Osteocyte (in vitro differentiated cells): ENCODE measurements around the gene PTPRM. TPM values are rescaled to one million over a fixed set of nuclear protein-coding genes. Genes with fewer than 3 reads are reported as not detected.

Experiments
- DNase-seq: peaks from one replicate; pipeline ENCODE4 v3.0.0; 2021; ENCODE audit warnings: mixed read lengths; ENCODE audit not compliant: unreplicated experiment; ENCODE audit errors: extremely low spot score
- H3K27ac Mint-ChIP-seq: one replicate; pipeline ENCODE4 v1.8.0; 2021; ENCODE audit warnings: mild to moderate bottlenecking, mixed read lengths; ENCODE audit not compliant: unreplicated experiment
- H3K27me3 Mint-ChIP-seq: one replicate; pipeline ENCODE4 v1.8.0; 2021; ENCODE audit warnings: mixed read lengths; ENCODE audit not compliant: unreplicated experiment
- H3K36me3 Mint-ChIP-seq: one replicate; pipeline ENCODE4 v1.8.0; 2021; ENCODE audit warnings: mixed read lengths; ENCODE audit not compliant: unreplicated experiment
- H3K4me1 Mint-ChIP-seq: one replicate; pipeline ENCODE4 v1.8.0; 2021; ENCODE audit warnings: mixed read lengths; ENCODE audit not compliant: unreplicated experiment
- H3K4me3 Mint-ChIP-seq: one replicate; pipeline ENCODE4 v1.8.0; 2021; ENCODE audit warnings: mild to moderate bottlenecking, moderate library complexity, mixed read lengths; ENCODE audit not compliant: unreplicated experiment
- H3K9me3 Mint-ChIP-seq: one replicate; pipeline ENCODE4 v1.8.0; 2021; ENCODE audit warnings: mixed read lengths; ENCODE audit not compliant: unreplicated experiment
- CTCF ChIP-seq: fragments of 200-600 bp; sonication (generic); IDR thresholded peaks from 2 replicates; pipeline ENCODE4 v1.5.0; 2021; ENCODE audit warnings: antibody characterized with exemption, mild to moderate bottlenecking, moderate library complexity
- total RNA-seq: library from RNA; stranded (reverse); gene quantifications from 2 replicates; pipeline ENCODE4 v1.2.1, GENCODE V29; 2021

The PTPRM gene
- total RNA-seq, 1 donor from 2014 or later: 105 TPM

- Mint-ChIP-seq H3K27me3 (no peaks in the 10 kb centered on the region), H3K4me1 (peaks cover 28% of the 10 kb centered on the region), H3K27ac (no peak overlapping the region), H3K9me3 (no peaks in the 10 kb centered on the region), H3K4me3 (no peak overlapping the region), H3K36me3 (no peaks in the 10 kb centered on the region)
- DNase-seq: no peak
- no peak for TF ChIP-seq CTCF
These were observed 170.4 kb downstream of the PTPRM start for GRCh38 chr18:7737550-7737949.

- Mint-ChIP-seq H3K27ac (peak overlapping the region; percentile 28), H3K4me3 (no peak overlapping the region), H3K27me3 (no peaks in the 10 kb centered on the region), H3K9me3 (peaks cover 10% of the 10 kb centered on the region), H3K36me3 (peaks cover 5% of the 10 kb centered on the region), H3K4me1 (peaks cover 28% of the 10 kb centered on the region)
- no peak for TF ChIP-seq CTCF
- no peak for DNase-seq
These were observed 173.7 kb downstream of the PTPRM start for GRCh38 chr18:7740821-7741220.

GRCh38 chr18:7741640-7742039, 174.5 kb downstream of the PTPRM start:
- Mint-ChIP-seq H3K9me3 (peaks cover 13% of the 10 kb centered on the region), H3K36me3 (peaks cover 7% of the 10 kb centered on the region), H3K27me3 (no peaks in the 10 kb centered on the region), H3K4me3 (no peak overlapping the region), H3K4me1 (peaks cover 28% of the 10 kb centered on the region), H3K27ac (no peak overlapping the region)
- no peak for TF ChIP-seq CTCF
- no peak for DNase-seq

GRCh38 chr18:7742224-7742623, 175.1 kb downstream of the PTPRM start:
- Mint-ChIP-seq H3K36me3 (peaks cover 12% of the 10 kb centered on the region), H3K4me3 (no peak overlapping the region), H3K27me3 (no peaks in the 10 kb centered on the region), H3K27ac (no peak overlapping the region), H3K4me1 (peaks cover 32% of the 10 kb centered on the region), H3K9me3 (peaks cover 19% of the 10 kb centered on the region)
- DNase-seq: no peak
- no peak for TF ChIP-seq CTCF

- DNase-seq: no peak
- H3K4me3 Mint-ChIP-seq: no peak overlapping the region
- H3K4me1 Mint-ChIP-seq: peaks cover 40% of the 10 kb centered on the region
- H3K9me3 Mint-ChIP-seq: peaks cover 19% of the 10 kb centered on the region
- H3K27ac Mint-ChIP-seq: no peak overlapping the region
- no peak for TF ChIP-seq CTCF
- no peaks in the 10 kb centered on the region for H3K27me3 Mint-ChIP-seq
- H3K36me3 Mint-ChIP-seq: peaks cover 12% of the 10 kb centered on the region
These were observed 176.1 kb downstream of the PTPRM start for GRCh38 chr18:7743256-7743655.
